Mucosa of descending colon (tissue), 3 donors: ENCODE results near the gene FAM20B. TPM values are rescaled to one million over a fixed set of nuclear protein-coding genes. Genes with fewer than 3 reads are reported as not detected.

Source experiments
- ATAC-seq: fragments of 200-7000 bp; cut with Tn5 transposase; one replicate; pipeline ENCODE4 v1.9.1; 2020; ENCODE audit warnings: mild to moderate bottlenecking, moderate library complexity
- DNase-seq, 3 donors: peaks; one replicate each; pipeline ENCODE4 v3.0.0-alpha.2; 2020
- H3K36me3 ChIP-seq: fragments of 200-600 bp; one replicate; pipeline ENCODE4 v1.8.0; 2021; ENCODE audit warnings: low read depth, mild to moderate bottlenecking
- H3K4me1 ChIP-seq: fragments of 200-600 bp; one replicate; pipeline ENCODE4 v1.8.0; 2021; ENCODE audit warnings: low read depth, mild to moderate bottlenecking
- H3K4me3 ChIP-seq: fragments of 200-600 bp; one replicate; pipeline ENCODE4 v1.8.0; 2021; ENCODE audit warnings: mild to moderate bottlenecking
- H3K9me3 ChIP-seq: fragments of 200-600 bp; one replicate; pipeline ENCODE4 v1.8.0; 2021; ENCODE audit warnings: mild to moderate bottlenecking
- intact Hi-C, 2 donors: fragments of 100-400 bp; cut with DNase I in 1 of 2; cut with micrococcal nuclease in 1 of 2; formaldehyde crosslinking; loops; one replicate each; pipeline versions ENCODE4 v1.11.0 to v1.11.1; 2022; cut with DNase I, micrococcal nuclease
- total RNA-seq, 3 donors: library from RNA; stranded (reverse); fragmentation: NEBNext Ultra II Directional in 2 of 3; extraction: Animal tissue kit (Norgen Biotek cat#: 25700) in 2 of 3; gene quantifications; one replicate each; pipeline versions ENCODE4 v1.2.1 to v1.2.4, GENCODE V29; 2021 to 2023
- TF ChIP-seq, protein P1 (sequence below): fragments of 200-600 bp; IDR thresholded peaks from one replicate; pipeline ENCODE4 v1.8.0; 2022; ENCODE audit warnings: antibody characterized with exemption, mild to moderate bottlenecking
- donor health status: DM: no; HTN: no; CAD: no; lungs with moderate emphysema.
- donor health status: DM: no; HTN: no; CAD: no.
- donor health status: DM: no; HTN: yes; CAD: no.

FAM20B gene
- total RNA-seq, 3 donors from 2014 or later: 28.6 to 86.8 (median 36.5) TPM

GRCh38 chr1:179092896-179093461 is 67.3 kb downstream of the FAM20B start:
- DNase-seq (no peak), ATAC-seq (no peak)
- Histone ChIP-seq H3K4me3 (no peak overlapping the region), H3K9me3 (no peaks in the 10 kb centered on the region), H3K36me3 (no peaks in the 10 kb centered on the region), H3K4me1 (no peaks in the 10 kb centered on the region)
- intact Hi-C loops: no loop called here
- TF ChIP-seq, protein P1, sequence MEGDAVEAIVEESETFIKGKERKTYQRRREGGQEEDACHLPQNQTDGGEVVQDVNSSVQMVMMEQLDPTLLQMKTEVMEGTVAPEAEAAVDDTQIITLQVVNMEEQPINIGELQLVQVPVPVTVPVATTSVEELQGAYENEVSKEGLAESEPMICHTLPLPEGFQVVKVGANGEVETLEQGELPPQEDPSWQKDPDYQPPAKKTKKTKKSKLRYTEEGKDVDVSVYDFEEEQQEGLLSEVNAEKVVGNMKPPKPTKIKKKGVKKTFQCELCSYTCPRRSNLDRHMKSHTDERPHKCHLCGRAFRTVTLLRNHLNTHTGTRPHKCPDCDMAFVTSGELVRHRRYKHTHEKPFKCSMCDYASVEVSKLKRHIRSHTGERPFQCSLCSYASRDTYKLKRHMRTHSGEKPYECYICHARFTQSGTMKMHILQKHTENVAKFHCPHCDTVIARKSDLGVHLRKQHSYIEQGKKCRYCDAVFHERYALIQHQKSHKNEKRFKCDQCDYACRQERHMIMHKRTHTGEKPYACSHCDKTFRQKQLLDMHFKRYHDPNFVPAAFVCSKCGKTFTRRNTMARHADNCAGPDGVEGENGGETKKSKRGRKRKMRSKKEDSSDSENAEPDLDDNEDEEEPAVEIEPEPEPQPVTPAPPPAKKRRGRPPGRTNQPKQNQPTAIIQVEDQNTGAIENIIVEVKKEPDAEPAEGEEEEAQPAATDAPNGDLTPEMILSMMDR: no peak

- Histone ChIP-seq H3K4me1 (peaks cover 3% of the 10 kb centered on the region), H3K9me3 (no peaks in the 10 kb centered on the region), H3K4me3 (no peak overlapping the region), H3K36me3 (no peaks in the 10 kb centered on the region)
- DNase-seq (no peak), ATAC-seq (no peak)
- intact Hi-C loops: no loop called here
- TF ChIP-seq, protein P1: no peak
Measured at GRCh38 chr1:179094818-179095217, 69.1 kb downstream of the FAM20B start.

DNA sequence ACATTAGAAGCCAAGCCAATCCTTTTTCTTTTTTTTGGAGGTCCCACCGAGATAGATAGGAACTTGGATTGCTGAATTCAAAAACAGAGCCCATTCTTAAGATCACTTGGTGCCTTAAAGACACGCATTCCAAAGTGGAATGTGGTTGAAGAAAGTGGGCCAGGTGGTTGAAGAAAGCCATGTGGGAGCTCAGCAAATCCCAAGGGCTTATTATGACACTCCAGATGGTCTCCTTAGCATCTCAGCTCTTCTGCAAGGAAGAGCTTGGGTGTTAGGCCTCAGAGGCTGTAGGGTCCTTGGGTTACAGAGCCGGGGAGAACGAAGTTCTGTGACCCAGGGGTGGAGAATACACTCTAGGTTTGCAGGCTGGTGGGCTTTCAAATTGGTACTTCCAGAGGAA is 69.7 kb downstream of the FAM20B start:
- Histone ChIP-seq H3K4me3 (no peak overlapping the region), H3K9me3 (no peaks in the 10 kb centered on the region), H3K4me1 (peaks cover 3% of the 10 kb centered on the region), H3K36me3 (no peaks in the 10 kb centered on the region)
- intact Hi-C loops: no loop called here
- ATAC-seq (no peak), DNase-seq (no peak)
- TF ChIP-seq, protein P1: no peak

- no peaks in the 10 kb centered on the region for H3K36me3 ChIP-seq
- TF ChIP-seq, protein P1: no peak
Measured at GRCh38 chr1:179095924-179096323, 70.2 kb downstream of the FAM20B start.

GRCh38 chr1:179099891-179100290 is 74.2 kb downstream of the FAM20B start:
- TF ChIP-seq, protein P1: no peak
- no peak overlapping the region for H3K4me3 ChIP-seq
- H3K9me3 ChIP-seq: no peaks in the 10 kb centered on the region
- DNase-seq (no peak), ATAC-seq (no peak)
- intact Hi-C loops: no loop called here
- peaks cover 3% of the 10 kb centered on the region for H3K4me1 ChIP-seq
- H3K36me3 ChIP-seq: no peaks in the 10 kb centered on the region

More at GRCh38 chr1:179095924-179096323, 70.2 kb downstream of the FAM20B start:
- H3K4me3 ChIP-seq: no peak overlapping the region
- H3K4me1 ChIP-seq: peaks cover 3% of the 10 kb centered on the region
- DNase-seq (no peak), ATAC-seq (no peak)
- H3K9me3 ChIP-seq: no peaks in the 10 kb centered on the region
- intact Hi-C loops: no loop called here

DNA sequence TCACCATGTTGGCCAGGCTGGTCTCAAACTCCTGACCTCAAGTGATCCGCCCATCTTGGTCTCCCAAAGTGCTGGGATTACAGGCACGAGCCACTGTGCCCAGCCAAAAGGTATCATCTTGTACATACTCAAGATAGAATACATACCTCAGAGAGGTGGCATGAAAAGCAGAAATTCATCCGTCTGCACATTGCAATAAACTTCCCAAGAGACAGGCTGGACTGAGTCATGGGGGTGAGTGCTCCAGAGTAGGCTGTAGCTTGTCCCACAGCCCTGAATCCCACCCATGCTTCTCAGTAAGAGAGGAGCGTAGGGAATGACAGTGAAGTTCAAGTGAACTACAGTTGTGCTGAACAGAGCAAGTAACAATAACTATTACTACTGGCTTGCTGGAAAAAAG is 75.9 kb downstream of the FAM20B start:
- H3K9me3 ChIP-seq: no peaks in the 10 kb centered on the region
- intact Hi-C loops: no loop called here
- no peak for DNase-seq
- TF ChIP-seq, protein P1: no peak
- no peak overlapping the region for H3K4me3 ChIP-seq
- peaks cover 3% of the 10 kb centered on the region for H3K4me1 ChIP-seq
- ATAC-seq: no peak
- no peaks in the 10 kb centered on the region for H3K36me3 ChIP-seq
